K562 (cell line): ENCODE measurements around the gene UVRAG. TPM values are rescaled to one million over a fixed set of nuclear protein-coding genes. Genes with fewer than 3 reads are reported as not detected.

Source experiments
- ATAC-seq: fragments of 200-7000 bp; cut with Tn5 transposase; 3 replicates; pipeline ENCODE4 v1.9.1; 2020; ENCODE audit warnings: moderate library complexity
- BruUV-seq: library from RNA; stranded (reverse); fragments of 400-500 nt; replicated peaks from 2 replicates; lab custom pipeline; 2021; lab: Mats Ljungman, UMichigan
- CTCF ChIA-PET: fragments of 300-600 bp; formaldehyde crosslinking; extraction: SDS; loops from one replicate; lab custom pipeline; 2021; ENCODE audit warnings: low intra/inter-chr PET ratio; lab: Yijun Ruan, JAX
- POLR2A ChIA-PET: fragments of 300-600, 350-650 bp; sonication (Branson Sonifier 250); formaldehyde crosslinking; extraction: SDS; loops from one replicate; lab custom pipeline; 2021; ENCODE audit warnings: antibody characterized with exemption, inconsistent platforms; lab: Yijun Ruan, JAX
- DNase-seq, 4 experiments: peaks; one replicate each; pipeline versions ENCODE4 v3.0.0 to v3.0.0-alpha.2; 2011 to 2018; ENCODE audit warnings: low spot score in 3 of 4, mixed read lengths in 3 of 4; ENCODE audit errors: extremely low read depth in 1 of 4
- FAIRE-seq: peaks from 2 replicates; lab custom pipeline; 2011; peaks lifted over from hg19 to GRCh38; lab: Jason Lieb, UNC
- H2AFZ ChIP-seq: 2 replicates; pipeline ENCODE4 v1.6.0; 2011; ENCODE audit warnings: low read depth, low read length, control low read depth, inconsistent platforms
- H3K27ac ChIP-seq: fragments of 200-600 bp; 3 replicates; pipeline ENCODE4 v1.8.0; 2011; ENCODE audit warnings: low read depth, mild to moderate bottlenecking, control low read depth, inconsistent platforms, low read length, moderate library complexity, mixed read lengths; ENCODE audit errors: extremely low read depth
- H3K27me3 ChIP-seq, 2 experiments: fragments of 300-600 bp in 1 of 2; 2 replicates in 1 of 2; 3 replicates in 1 of 2; pipeline versions ENCODE4 v1.6.0 to v1.8.0; 2011; ENCODE audit warnings: inconsistent platforms in 2 of 2, low read length in 2 of 2, mild to moderate bottlenecking in 1 of 2, mixed read lengths in 1 of 2, moderate library complexity in 1 of 2; ENCODE audit not compliant: control insufficient read depth in 2 of 2, insufficient read depth in 2 of 2
- H3K36me3 ChIP-seq: fragments of 300-600 bp; 3 replicates; pipeline ENCODE4 v1.8.0; 2011; ENCODE audit warnings: mild to moderate bottlenecking, low read length, inconsistent platforms; ENCODE audit not compliant: control insufficient read depth, insufficient read depth
- H3K4me1 ChIP-seq, 2 experiments: fragments of 200-600 bp in 1 of 2; replicated peaks in 1 of 2; 2 replicates in 1 of 2; 3 replicates in 1 of 2; pipeline versions ENCODE4 v1.5.1 to v1.8.0; 2011; ENCODE audit warnings: inconsistent platforms in 2 of 2, low read length in 2 of 2, mild to moderate bottlenecking in 1 of 2, mixed read lengths in 1 of 2, moderate library complexity in 1 of 2; ENCODE audit not compliant: control insufficient read depth in 2 of 2, insufficient read depth in 2 of 2
- H3K4me2 ChIP-seq: 2 replicates; pipeline ENCODE4 v1.6.1; 2011; ENCODE audit warnings: low read length, control low read depth, inconsistent platforms, mixed read lengths; ENCODE audit not compliant: insufficient read depth
- H3K4me3 ChIP-seq: fragments of 200-600 bp; sonication (generic), shearing (Covaris generic); 2 replicates; pipeline ENCODE4 v1.5.1; 2016; ENCODE audit warnings: control low read depth, inconsistent platforms
- H3K79me2 ChIP-seq: fragments of 200-600 bp; 3 replicates; pipeline ENCODE4 v1.8.0; 2011; ENCODE audit warnings: low read length, inconsistent platforms; ENCODE audit not compliant: control insufficient read depth, insufficient read depth
- H3K9ac ChIP-seq, 2 experiments: 2 replicates each; pipeline versions ENCODE4 v1.6.0 to v1.6.1; 2011; ENCODE audit warnings: low read depth in 2 of 2, low read length in 2 of 2, control low read depth in 1 of 2, inconsistent platforms in 1 of 2, mild to moderate bottlenecking in 1 of 2, mixed read lengths in 1 of 2; ENCODE audit not compliant: insufficient read depth in 1 of 2
- H3K9me1 ChIP-seq: one replicate; pipeline ENCODE4 v1.6.0; 2011; ENCODE audit warnings: inconsistent platforms, mild to moderate bottlenecking, low read length, moderate library complexity; ENCODE audit not compliant: control insufficient read depth, insufficient read depth
- H3K9me3 ChIP-seq: replicated peaks from 2 replicates; pipeline ENCODE4 v1.5.1; 2011; ENCODE audit warnings: low read depth, low read length, inconsistent platforms; ENCODE audit not compliant: control insufficient read depth, insufficient read depth
- H4K20me1 ChIP-seq: replicated peaks from 2 replicates; pipeline ENCODE4 v1.6.1; 2011; ENCODE audit warnings: low read length, inconsistent platforms, mixed read lengths; ENCODE audit not compliant: control insufficient read depth, insufficient read depth
- DMBX1 ChIP-seq: fragments of 250-450 bp; sonication (Bioruptor Pico); IDR thresholded peaks from 2 replicates; pipeline ENCODE4 v1.8.0; 2022; ENCODE audit warnings: inconsistent platforms, mild to moderate bottlenecking, moderate library complexity, borderline replicate concordance
- MEF2A ChIP-seq: IDR thresholded peaks from 2 replicates; pipeline ENCODE4 v1.6.1; 2011; ENCODE audit warnings: low read depth, mild to moderate bottlenecking, low read length, moderate library complexity; ENCODE audit not compliant: control insufficient read depth
- MEF2D ChIP-seq: conservative IDR thresholded peaks from 2 replicates; pipeline ENCODE4 v1.6.1; 2016; ENCODE audit warnings: low read depth, missing genetic modification characterization, missing compliant biosample characterization
- NFYB ChIP-seq: IDR thresholded peaks from 2 replicates; pipeline ENCODE4 v1.6.1; 2011; ENCODE audit warnings: mild to moderate bottlenecking, moderate library complexity; ENCODE audit not compliant: insufficient read length; ENCODE audit errors: extremely low read depth
- POLR2AphosphoS2 ChIP-seq: IDR thresholded peaks from 2 replicates; pipeline ENCODE4 v1.6.1; 2012; ENCODE audit warnings: low read length, improper control_type of control experiment
- ZBED1 ChIP-seq: IDR thresholded peaks from 2 replicates; pipeline ENCODE4 v1.6.1; 2014
- ZNF253 ChIP-seq: fragments of 250-450 bp; sonication (Bioruptor Pico); conservative IDR thresholded peaks from 2 replicates; pipeline ENCODE4 v1.6.1; 2021; ENCODE audit warnings: mild to moderate bottlenecking
- WGBS: fragments of 100-300 bp; shearing (Covaris generic); methylation state at CpG from one replicate; pipeline ENCODE4 v1.1.6; 2016; ENCODE audit warnings: low coverage, mixed read lengths; ENCODE audit not compliant: insufficient coverage; ENCODE audit errors: missing lambda C conversion rate; 5-methylcytosine and 5-hydroxymethylcytosine counted together
- in situ Hi-C: fragments of 300-500 bp; cut with MboI; formaldehyde crosslinking; loops from 4 replicates; pipeline ENCODE4 v1.15.0; 2018; ENCODE audit warnings: inconsistent platforms, mixed read lengths
- intact Hi-C: fragments of 100-400 bp; cut with micrococcal nuclease; formaldehyde crosslinking; loops from 2 replicates; pipeline ENCODE4 v1.14.2; 2022
- polyA plus RNA-seq, 8 experiments: library from polyadenylated mRNA; depleted of rRNA in 4 of 8; stranded (reverse) in 5 of 8; unstranded in 3 of 8; fragments of >200 nt; fragmentation: Nextera tagmentation in 2 of 8; fragmentation: Illumina TruSeq in 1 of 8; extraction: Ambion mirVana in 2 of 8; extraction: Trizol in 1 of 8; gene quantifications; 2 replicates each; pipeline versions ENCODE4 v1.2.1 to v1.2.3, GENCODE V29; 2011 to 2014; ENCODE audit warnings: inconsistent platforms in 1 of 8, missing spikeins in 1 of 8
- total RNA-seq, 7 experiments: library from RNA; depleted of rRNA in 6 of 7; stranded (reverse); fragments of >200 nt in 6 of 7; fragmentation: Illumina TruSeq in 2 of 7; extraction: Trizol in 2 of 7; gene quantifications; 2 replicates each; pipeline versions ENCODE4 v1.2.1 to v1.2.3, GENCODE V29; 2011 to 2021; ENCODE audit warnings: low replicate concordance in 1 of 7
- TF ChIP-seq, protein P1 (sequence below): fragments of 250-450 bp; sonication (Bioruptor Pico); IDR thresholded peaks from 2 replicates; pipeline ENCODE4 v1.6.1; 2021; ENCODE audit warnings: mild to moderate bottlenecking
- TF ChIP-seq, protein P2 (sequence below): fragments of 250-450 bp; sonication (Bioruptor Pico); IDR thresholded peaks from 2 replicates; pipeline ENCODE4 v1.5.0; 2020; ENCODE audit warnings: mild to moderate bottlenecking, borderline replicate concordance
- TF ChIP-seq, protein P3 (sequence below), 2 experiments: fragments of 450-650 bp; formaldehyde crosslinking in 1 of 2; IDR thresholded peaks; 2 replicates each; pipeline versions ENCODE4 v1.4.0 to v1.6.1; 2014 to 2020; ENCODE audit warnings: mild to moderate bottlenecking in 2 of 2, borderline replicate concordance in 1 of 2, low read depth in 1 of 2

Gene UVRAG
- total and polyA plus RNA-seq, 9 of the 15 experiments (the other 6 are each of a cell fraction or from before 2014, with no cell fraction given): 3.1 to 17.8 (median 12.4) TPM

DNA sequence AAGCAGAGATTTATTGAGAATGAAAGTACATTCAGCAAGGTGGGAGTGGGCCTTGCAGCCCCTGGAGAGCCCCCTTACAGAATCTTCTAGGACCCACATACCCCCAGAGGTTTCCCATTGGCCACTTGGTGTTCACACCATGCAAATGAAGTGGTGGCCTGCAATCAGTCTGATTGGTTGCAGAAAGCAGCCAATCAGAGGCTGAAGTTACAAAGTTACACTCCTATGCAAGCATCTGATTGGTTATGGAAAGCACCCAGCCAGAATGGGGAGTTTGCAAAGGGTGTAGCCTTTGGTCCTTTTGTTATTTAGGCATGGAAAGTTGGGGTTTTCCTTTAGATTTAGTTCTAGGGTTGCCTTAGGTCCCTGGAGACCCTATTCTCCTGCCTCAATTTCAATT lies 34.9 kb downstream of the UVRAG start (continued):
- TF ChIP-seq, protein P1, sequence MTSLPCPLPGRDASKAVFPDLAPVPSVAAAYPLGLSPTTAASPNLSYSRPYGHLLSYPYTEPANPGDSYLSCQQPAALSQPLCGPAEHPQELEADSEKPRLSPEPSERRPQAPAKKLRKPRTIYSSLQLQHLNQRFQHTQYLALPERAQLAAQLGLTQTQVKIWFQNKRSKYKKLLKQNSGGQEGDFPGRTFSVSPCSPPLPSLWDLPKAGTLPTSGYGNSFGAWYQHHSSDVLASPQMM (CRISPR knock-in tag): no peak
- TF ChIP-seq, protein P2, sequence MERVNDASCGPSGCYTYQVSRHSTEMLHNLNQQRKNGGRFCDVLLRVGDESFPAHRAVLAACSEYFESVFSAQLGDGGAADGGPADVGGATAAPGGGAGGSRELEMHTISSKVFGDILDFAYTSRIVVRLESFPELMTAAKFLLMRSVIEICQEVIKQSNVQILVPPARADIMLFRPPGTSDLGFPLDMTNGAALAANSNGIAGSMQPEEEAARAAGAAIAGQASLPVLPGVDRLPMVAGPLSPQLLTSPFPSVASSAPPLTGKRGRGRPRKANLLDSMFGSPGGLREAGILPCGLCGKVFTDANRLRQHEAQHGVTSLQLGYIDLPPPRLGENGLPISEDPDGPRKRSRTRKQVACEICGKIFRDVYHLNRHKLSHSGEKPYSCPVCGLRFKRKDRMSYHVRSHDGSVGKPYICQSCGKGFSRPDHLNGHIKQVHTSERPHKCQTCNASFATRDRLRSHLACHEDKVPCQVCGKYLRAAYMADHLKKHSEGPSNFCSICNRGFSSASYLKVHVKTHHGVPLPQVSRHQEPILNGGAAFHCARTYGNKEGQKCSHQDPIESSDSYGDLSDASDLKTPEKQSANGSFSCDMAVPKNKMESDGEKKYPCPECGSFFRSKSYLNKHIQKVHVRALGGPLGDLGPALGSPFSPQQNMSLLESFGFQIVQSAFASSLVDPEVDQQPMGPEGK: no peak
- TF ChIP-seq NFYB (peak; percentile 47), ZBED1 (no peak)

DNA sequence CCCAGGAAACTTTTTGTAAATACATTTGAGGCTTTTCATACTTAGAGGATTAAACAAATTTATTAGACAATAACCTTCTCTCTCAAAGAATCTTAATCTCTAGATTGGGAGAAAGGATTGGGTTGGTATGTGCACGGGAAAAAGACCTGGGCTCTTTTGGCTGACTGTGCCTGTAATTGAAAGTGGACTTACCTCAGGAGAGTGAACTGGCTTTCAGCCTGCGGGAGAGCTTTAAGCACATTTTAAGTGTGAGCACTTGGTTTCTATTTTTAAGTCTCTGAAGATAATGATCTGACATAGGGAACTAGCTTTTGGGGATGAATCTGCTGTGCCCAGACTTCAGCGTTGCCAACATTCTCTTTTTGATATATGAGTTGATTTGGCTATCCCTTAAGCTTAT lies 35.8 kb downstream of the UVRAG start:
- H3K9me3 ChIP-seq: no peaks in the 10 kb centered on the region
- peaks cover 4% of the 10 kb centered on the region; the same call in 1 of the 2 replicates for H4K20me1 ChIP-seq
- H3K4me2 ChIP-seq: no peak overlapping the region
- peaks cover 32% of the 10 kb centered on the region for H3K79me2 ChIP-seq
- peak overlapping the region; percentile 11; the same call in 1 of the 3 replicates for H3K27ac ChIP-seq
- ChIA-PET POLR2A (interaction anchor here (0.7 to 1.1 kb wide), 5 partner anchors 9 to 297 kb away, joined by 3 to 4 read pairs (median 4); no protein-coding TSS in a partner anchor), CTCF (no interaction called here)
- ATAC-seq: peak; percentile 57
- 9% methylated on average over 3 of the region's 3 CpGs for WGBS
- peaks cover 18% of the 10 kb centered on the region; the same call in 1 of the 3 replicates for H3K36me3 ChIP-seq
- in situ Hi-C loops (loop anchor here (25.0 kb wide), 1 partner anchor 413 kb away; the partner anchor contains the start of gene KLHL35), intact Hi-C loops (no loop called here)
- H3K9me1 ChIP-seq: no peaks in the 10 kb centered on the region
- peaks cover 0 to 17% of the 10 kb centered on the region in 2 experiments; a peak in 3 of 5 replicates for H3K4me1 ChIP-seq
- DNase-seq: peak in 1 of 4 experiments; percentile 19
- no peaks in the 10 kb centered on the region for H3K27me3 ChIP-seq
- no peak for FAIRE-seq
- BruUV-seq: no TSS peak
- no peak overlapping the region for H2AFZ ChIP-seq
- H3K4me3 ChIP-seq: no peak overlapping the region
- H3K9ac ChIP-seq: peak overlapping the region in 1 of 2 experiments; percentile 14; a peak in 1 of 4 replicates
- TF ChIP-seq POLR2AphosphoS2 (no peak), MEF2D (tag) (peak; percentile 53; the same call in 1 of the 2 replicates), DMBX1 (CRISPR knock-in tag) (no peak), ZNF253 (CRISPR knock-in tag) (no peak), MEF2A (peak; percentile 58; the same call in 1 of the 2 replicates)
- TF ChIP-seq, protein P3, sequence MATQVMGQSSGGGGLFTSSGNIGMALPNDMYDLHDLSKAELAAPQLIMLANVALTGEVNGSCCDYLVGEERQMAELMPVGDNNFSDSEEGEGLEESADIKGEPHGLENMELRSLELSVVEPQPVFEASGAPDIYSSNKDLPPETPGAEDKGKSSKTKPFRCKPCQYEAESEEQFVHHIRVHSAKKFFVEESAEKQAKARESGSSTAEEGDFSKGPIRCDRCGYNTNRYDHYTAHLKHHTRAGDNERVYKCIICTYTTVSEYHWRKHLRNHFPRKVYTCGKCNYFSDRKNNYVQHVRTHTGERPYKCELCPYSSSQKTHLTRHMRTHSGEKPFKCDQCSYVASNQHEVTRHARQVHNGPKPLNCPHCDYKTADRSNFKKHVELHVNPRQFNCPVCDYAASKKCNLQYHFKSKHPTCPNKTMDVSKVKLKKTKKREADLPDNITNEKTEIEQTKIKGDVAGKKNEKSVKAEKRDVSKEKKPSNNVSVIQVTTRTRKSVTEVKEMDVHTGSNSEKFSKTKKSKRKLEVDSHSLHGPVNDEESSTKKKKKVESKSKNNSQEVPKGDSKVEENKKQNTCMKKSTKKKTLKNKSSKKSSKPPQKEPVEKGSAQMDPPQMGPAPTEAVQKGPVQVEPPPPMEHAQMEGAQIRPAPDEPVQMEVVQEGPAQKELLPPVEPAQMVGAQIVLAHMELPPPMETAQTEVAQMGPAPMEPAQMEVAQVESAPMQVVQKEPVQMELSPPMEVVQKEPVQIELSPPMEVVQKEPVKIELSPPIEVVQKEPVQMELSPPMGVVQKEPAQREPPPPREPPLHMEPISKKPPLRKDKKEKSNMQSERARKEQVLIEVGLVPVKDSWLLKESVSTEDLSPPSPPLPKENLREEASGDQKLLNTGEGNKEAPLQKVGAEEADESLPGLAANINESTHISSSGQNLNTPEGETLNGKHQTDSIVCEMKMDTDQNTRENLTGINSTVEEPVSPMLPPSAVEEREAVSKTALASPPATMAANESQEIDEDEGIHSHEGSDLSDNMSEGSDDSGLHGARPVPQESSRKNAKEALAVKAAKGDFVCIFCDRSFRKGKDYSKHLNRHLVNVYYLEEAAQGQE (IDR thresholded peaks at IDR 0.05; ENCODE audit: borderline replicate concordance): no peak
- TF ChIP-seq, protein P3 (CRISPR knock-in tag; IDR thresholded peaks at IDR 0.05; ENCODE audit: low read depth): no peak
